HL-60 (cell line): ENCODE measurements around the gene TXNRD2.

Source experiments
- DNase-seq, 2 experiments: peaks; one replicate each; pipeline ENCODE4 v3.0.0-alpha.2; 2010 to 2020; ENCODE audit warnings: low read depth in 1 of 2, low spot score in 1 of 2
- H3K27ac ChIP-seq: fragments of 250-450 bp; sonication (Bioruptor Pico); replicated peaks from 2 replicates; pipeline ENCODE4 v1.5.1; 2020; ENCODE audit warnings: mild to moderate bottlenecking, moderate library complexity
- H3K27me3 ChIP-seq: fragments of 250-450 bp; sonication (Bioruptor Pico); 2 replicates; pipeline ENCODE4 v1.5.1; 2021; ENCODE audit warnings: mild to moderate bottlenecking, moderate library complexity; ENCODE audit not compliant: insufficient read depth, poor library complexity, severe bottlenecking
- H3K4me3 ChIP-seq: replicated peaks from 2 replicates; pipeline ENCODE4 v1.5.1; 2011; ENCODE audit warnings: mild to moderate bottlenecking, control low read depth, low read length; ENCODE audit not compliant: insufficient read depth
- CTCF ChIP-seq: IDR thresholded peaks from one replicate; pipeline ENCODE4 v1.5.1; 2011; ENCODE audit warnings: low read length, control low read depth, inconsistent platforms; ENCODE audit not compliant: insufficient read depth
- GABPA ChIP-seq: IDR thresholded peaks from 2 replicates; pipeline ENCODE4 v1.6.1; 2012; ENCODE audit warnings: low read depth
- POLR2AphosphoS5 ChIP-seq: IDR thresholded peaks from 2 replicates; pipeline ENCODE4 v1.6.1; 2012; ENCODE audit warnings: low read depth
- REST ChIP-seq: IDR thresholded peaks from 2 replicates; pipeline ENCODE4 v1.6.1; 2012; ENCODE audit warnings: low read depth; ENCODE audit not compliant: insufficient replicate concordance
- SPI1 ChIP-seq: IDR thresholded peaks from 2 replicates; pipeline ENCODE4 v1.6.1; 2012; ENCODE audit warnings: low read depth, mild to moderate bottlenecking, borderline replicate concordance

TXNRD2 gene

GRCh38 chr22:19848298-19849224 lies 93.1 kb downstream of the TXNRD2 start:
- DNase-seq = no peak
- Histone ChIP-seq H3K27ac (no peak overlapping the region), H3K27me3 (no peaks in the 10 kb centered on the region), H3K4me3 (no peak overlapping the region)
- TF ChIP-seq POLR2AphosphoS5 (peak; percentile 46; the same call in 1 of the 2 replicates), GABPA (no peak), REST (no peak), CTCF (no peak), SPI1 (no peak)

GRCh38 chr22:19847345-19847632 lies 94.3 kb downstream of the TXNRD2 start:
- Histone ChIP-seq H3K4me3 (no peak overlapping the region), H3K27ac (no peak overlapping the region), H3K27me3 (no peaks in the 10 kb centered on the region)
- TF ChIP-seq GABPA (no peak), CTCF (no peak), POLR2AphosphoS5 (no peak), SPI1 (no peak), REST (no peak)
- no peak for DNase-seq

- Histone ChIP-seq H3K27ac (no peak overlapping the region), H3K4me3 (no peak overlapping the region), H3K27me3 (no peaks in the 10 kb centered on the region)
- TF ChIP-seq SPI1 = no peak
- no peak for TF ChIP-seq POLR2AphosphoS5
- no peak for TF ChIP-seq REST
- no peak for TF ChIP-seq CTCF
- no peak for TF ChIP-seq GABPA
- DNase-seq = no peak
These were observed 94.8 kb downstream of the TXNRD2 start for GRCh38 chr22:19846620-19847344.
